Mesenchymal stem cell (in vitro differentiated cells and primary cell): ENCODE results near the gene SCGB2B2.
"Not testable (repeated sequence)": the region's sequence is repeated elsewhere in the genome, so short reads cannot be mapped to it uniquely, and the experiment has no call there.

ENCODE experiments used
- DNase-seq: peaks from one replicate; pipeline ENCODE4 v3.0.0-alpha.2; 2013
- H2AFZ ChIP-seq: one replicate; pipeline ENCODE4 v1.6.1; 2013; ENCODE audit warnings: low read depth, mild to moderate bottlenecking, control low read depth, inconsistent platforms, low read length, moderate library complexity
- H2AK5ac ChIP-seq: 2 replicates; pipeline ENCODE4 v1.6.1; 2013; ENCODE audit warnings: low read length, moderate library complexity, mild to moderate bottlenecking, inconsistent platforms; ENCODE audit not compliant: severe bottlenecking
- H2BK120ac ChIP-seq: one replicate; pipeline ENCODE4 v1.6.1; 2013; ENCODE audit warnings: low read depth, mild to moderate bottlenecking, inconsistent platforms, low read length, moderate library complexity
- H2BK12ac ChIP-seq, 2 experiments: one replicate each; pipeline ENCODE4 v1.6.1; 2013; ENCODE audit warnings: inconsistent platforms in 2 of 2, low read length in 2 of 2, mild to moderate bottlenecking in 2 of 2, moderate library complexity in 2 of 2, control low read depth in 1 of 2
- H2BK15ac ChIP-seq: one replicate; pipeline ENCODE4 v1.6.1; 2013; ENCODE audit warnings: mild to moderate bottlenecking, low read depth, inconsistent platforms; ENCODE audit not compliant: poor library complexity, severe bottlenecking
- H2BK5ac ChIP-seq: 2 replicates; pipeline ENCODE4 v1.6.1; 2013; ENCODE audit warnings: low read depth, mild to moderate bottlenecking, low read length, control low read depth, inconsistent platforms; ENCODE audit not compliant: poor library complexity, severe bottlenecking
- H3K14ac ChIP-seq, 2 experiments: one replicate each; pipeline ENCODE4 v1.6.1; 2013; ENCODE audit warnings: inconsistent platforms in 2 of 2, low read length in 2 of 2, control low read depth in 1 of 2, mild to moderate bottlenecking in 1 of 2, moderate library complexity in 1 of 2
- H3K18ac ChIP-seq, 2 experiments: one replicate each; pipeline ENCODE4 v1.6.1; 2013; ENCODE audit warnings: inconsistent platforms in 2 of 2, low read length in 2 of 2, control low read depth in 1 of 2, low read depth in 1 of 2, mild to moderate bottlenecking in 1 of 2
- H3K23ac ChIP-seq, 2 experiments: one replicate each; pipeline ENCODE4 v1.6.1; 2013; ENCODE audit warnings: inconsistent platforms in 2 of 2, low read length in 2 of 2, mild to moderate bottlenecking in 2 of 2, moderate library complexity in 2 of 2, control low read depth in 1 of 2
- H3K27ac ChIP-seq: 2 replicates; pipeline ENCODE4 v1.5.1; 2013; ENCODE audit warnings: mild to moderate bottlenecking, moderate library complexity, low read length, control low read depth, inconsistent platforms; ENCODE audit not compliant: poor library complexity, severe bottlenecking
- H3K27me3 ChIP-seq, 2 experiments: 2 replicates each; pipeline versions ENCODE4 v1.6.1 to v1.7.0; 2013; ENCODE audit warnings: low read length in 2 of 2, mild to moderate bottlenecking in 2 of 2, moderate library complexity in 2 of 2, control low read depth in 1 of 2, inconsistent platforms in 1 of 2; ENCODE audit not compliant: control insufficient read depth in 1 of 2, insufficient read depth in 1 of 2
- H3K36me3 ChIP-seq, 2 experiments: 2 replicates each; pipeline versions ENCODE4 v1.6.1 to v1.7.0; 2013; ENCODE audit warnings: low read length in 2 of 2, control low read depth in 1 of 2, inconsistent platforms in 1 of 2, low read depth in 1 of 2, mild to moderate bottlenecking in 1 of 2; ENCODE audit not compliant: insufficient read depth in 2 of 2, control insufficient read depth in 1 of 2
- H3K4ac ChIP-seq, 2 experiments: one replicate each; pipeline ENCODE4 v1.6.1; 2013; ENCODE audit warnings: inconsistent platforms in 2 of 2, low read length in 2 of 2, mild to moderate bottlenecking in 2 of 2, moderate library complexity in 2 of 2, control low read depth in 1 of 2, low read depth in 1 of 2
- H3K4me1 ChIP-seq: 2 replicates; pipeline ENCODE4 v1.6.1; 2013; ENCODE audit warnings: low read depth, low read length, control low read depth; ENCODE audit not compliant: control insufficient read depth, insufficient read depth
- H3K4me2 ChIP-seq: 2 replicates; pipeline ENCODE4 v1.6.1; 2013; ENCODE audit warnings: low read length, mild to moderate bottlenecking, inconsistent platforms; ENCODE audit not compliant: poor library complexity, severe bottlenecking
- H3K4me3 ChIP-seq, 2 experiments: 2 replicates each; pipeline versions ENCODE4 v1.5.1 to v1.7.0; 2013; ENCODE audit warnings: low read length in 2 of 2, mild to moderate bottlenecking in 2 of 2, control low read depth in 1 of 2, low read depth in 1 of 2; ENCODE audit not compliant: insufficient read depth in 1 of 2
- H3K79me1 ChIP-seq: replicated peaks from 2 replicates; pipeline ENCODE4 v1.6.1; 2013; ENCODE audit warnings: mild to moderate bottlenecking, control low read depth, low read length, inconsistent platforms; ENCODE audit not compliant: poor library complexity, severe bottlenecking
- H3K9ac ChIP-seq: 2 replicates; pipeline ENCODE4 v1.7.0; 2013; ENCODE audit warnings: mild to moderate bottlenecking, low read length, moderate library complexity
- H3K9me3 ChIP-seq: 2 replicates; pipeline ENCODE4 v1.7.0; 2013; ENCODE audit warnings: mild to moderate bottlenecking, low read length; ENCODE audit not compliant: control insufficient read depth
- H4K8ac ChIP-seq: one replicate; pipeline ENCODE4 v1.6.1; 2013; ENCODE audit warnings: inconsistent platforms, mild to moderate bottlenecking, low read length, moderate library complexity
- H4K91ac ChIP-seq: one replicate; pipeline ENCODE4 v1.6.1; 2013; ENCODE audit warnings: mild to moderate bottlenecking, low read length, inconsistent platforms
- WGBS: methylation state at CpG from one replicate; pipeline ENCODE4 v1.1.7; 2013; ENCODE audit warnings: mixed read lengths; 5-methylcytosine and 5-hydroxymethylcytosine counted together

SCGB2B2 gene

GRCh38 chr19:34665275-34665674, 11.7 kb downstream of the SCGB2B2 start:
- not testable (repeated sequence) for H2BK12ac ChIP-seq, DNase-seq, H4K8ac ChIP-seq, H3K27me3 ChIP-seq, H3K36me3 ChIP-seq, H3K9ac ChIP-seq, H3K23ac ChIP-seq, H3K4ac ChIP-seq, H3K27ac ChIP-seq, H3K4me2 ChIP-seq, H3K4me1 ChIP-seq, H2BK5ac ChIP-seq, H3K4me3 ChIP-seq, H2AK5ac ChIP-seq, H3K14ac ChIP-seq, H4K91ac ChIP-seq, H2AFZ ChIP-seq, H3K9me3 ChIP-seq, H2BK120ac ChIP-seq, H3K18ac ChIP-seq, H2BK15ac ChIP-seq
- 98% methylated on average over 3 of the region's 4 CpGs for WGBS
- peaks cover 11% of the 10 kb centered on the region for H3K79me1 ChIP-seq

GRCh38 chr19:34664870-34665269, 12.1 kb downstream of the SCGB2B2 start:
- Histone ChIP-seq H3K36me3 (no peaks in the 10 kb centered on the region), H2BK120ac (no peak overlapping the region), H2BK5ac (no peak overlapping the region), H3K23ac (no peak overlapping the region), H3K27ac (no peak overlapping the region), H3K9me3 (no peaks in the 10 kb centered on the region), H3K14ac (no peak overlapping the region), H4K8ac (no peak overlapping the region), H2AK5ac (no peak overlapping the region), H3K27me3 (no peaks in the 10 kb centered on the region), H3K4me3 (no peak overlapping the region), H3K4me2 (no peak overlapping the region), H2AFZ (no peak overlapping the region), H3K9ac (no peak overlapping the region), H3K4ac (no peak overlapping the region), H2BK12ac (no peak overlapping the region), H3K79me1 (peaks cover 11% of the 10 kb centered on the region), H3K18ac (no peak overlapping the region), H2BK15ac (no peak overlapping the region), H3K4me1 (no peaks in the 10 kb centered on the region), H4K91ac (no peak overlapping the region)
- WGBS, result 63% methylated on average over 6 of the region's 6 CpGs
- DNase-seq, result no peak

GRCh38 chr19:34664168-34664567, 12.8 kb downstream of the SCGB2B2 start:
- no peak overlapping the region for H4K91ac ChIP-seq
- H2BK12ac ChIP-seq, result no peak overlapping the region
- no peak overlapping the region for H3K14ac ChIP-seq
- no peaks in the 10 kb centered on the region for H3K9me3 ChIP-seq
- H3K23ac ChIP-seq, result no peak overlapping the region
- no peak overlapping the region for H2BK15ac ChIP-seq
- peaks cover 7% of the 10 kb centered on the region for H3K79me1 ChIP-seq
- no peaks in the 10 kb centered on the region for H3K36me3 ChIP-seq
- no peak overlapping the region for H2AFZ ChIP-seq
- WGBS, result 63% methylated on average over 3 of the region's 3 CpGs
- H2BK120ac ChIP-seq, result no peak overlapping the region
- H3K4me1 ChIP-seq, result no peaks in the 10 kb centered on the region
- no peak overlapping the region for H2AK5ac ChIP-seq
- H4K8ac ChIP-seq, result no peak overlapping the region
- no peak overlapping the region for H3K4me2 ChIP-seq
- no peak for DNase-seq
- no peaks in the 10 kb centered on the region for H3K27me3 ChIP-seq
- H3K4ac ChIP-seq, result no peak overlapping the region
- no peak overlapping the region for H3K27ac ChIP-seq
- no peak overlapping the region for H3K18ac ChIP-seq
- H2BK5ac ChIP-seq, result no peak overlapping the region
- H3K4me3 ChIP-seq, result no peak overlapping the region
- H3K9ac ChIP-seq, result no peak overlapping the region

GRCh38 chr19:34662919-34663318, 14.0 kb downstream of the SCGB2B2 start:
- Histone ChIP-seq H3K18ac (no peak overlapping the region), H4K91ac (no peak overlapping the region), H3K4me3 (no peak overlapping the region), H3K4me2 (no peak overlapping the region), H3K4me1 (no peaks in the 10 kb centered on the region), H2BK12ac (no peak overlapping the region), H2BK15ac (no peak overlapping the region), H2AK5ac (no peak overlapping the region), H3K23ac (no peak overlapping the region), H2BK5ac (no peak overlapping the region), H3K9me3 (no peaks in the 10 kb centered on the region), H2BK120ac (no peak overlapping the region), H3K36me3 (no peaks in the 10 kb centered on the region), H3K27ac (no peak overlapping the region), H3K14ac (no peak overlapping the region), H3K4ac (no peak overlapping the region), H3K9ac (no peak overlapping the region), H2AFZ (no peak overlapping the region), H3K79me1 (peaks cover 7% of the 10 kb centered on the region), H4K8ac (no peak overlapping the region), H3K27me3 (no peaks in the 10 kb centered on the region)
- no peak for DNase-seq
- 92% methylated on average over 1 of the region's 5 CpGs for whole genome bisulfite sequencing
